H1 (cell line): ENCODE measurements around the gene ADRA2C. TPM values are rescaled to one million over a fixed set of nuclear protein-coding genes. Genes with fewer than 3 reads are reported as not detected.

Source experiments
- CTCF ChIA-PET: fragments of 300-600 bp; sonication (Branson Sonifier 250); formaldehyde crosslinking; loops from one replicate; lab custom pipeline; 2021; ENCODE audit not compliant: partially characterized antibody; lab: Charles Lee
- POLR2A ChIA-PET: fragments of 300-600 bp; sonication (Branson Sonifier 250); formaldehyde crosslinking; loops from one replicate; lab custom pipeline; 2021; ENCODE audit warnings: inconsistent platforms; ENCODE audit not compliant: partially characterized antibody; lab: Charles Lee
- DNase-seq, 2 experiments: peaks; one replicate each; pipeline versions ENCODE4 v3.0.0 to v3.0.0-alpha.2; 2010 to 2022; ENCODE audit warnings: low spot score in 2 of 2, low read depth in 1 of 2, mixed read lengths in 1 of 2
- FAIRE-seq: peaks from 2 replicates; lab custom pipeline; 2011; peaks lifted over from hg19 to GRCh38; lab: Jason Lieb, UNC
- H2AFZ ChIP-seq: 2 replicates; pipeline ENCODE4 v1.8.1; 2012; ENCODE audit warnings: low read length, inconsistent platforms
- H2AK5ac ChIP-seq: 2 replicates; pipeline ENCODE4 v1.6.1; 2013; ENCODE audit warnings: low read depth, low read length
- H2BK120ac ChIP-seq: replicated peaks from 2 replicates; pipeline ENCODE3; 2013; ENCODE audit warnings: low read depth, low read length, inconsistent platforms
- H2BK12ac ChIP-seq: 2 replicates; pipeline ENCODE4 v1.6.1; 2013; ENCODE audit warnings: low read depth, low read length
- H2BK15ac ChIP-seq: 2 replicates; pipeline ENCODE4 v1.6.1; 2013; ENCODE audit warnings: low read length
- H2BK20ac ChIP-seq: 2 replicates; pipeline ENCODE4 v1.6.1; 2013; ENCODE audit warnings: low read length
- H2BK5ac ChIP-seq: 2 replicates; pipeline ENCODE4 v1.6.1; 2013; ENCODE audit warnings: low read depth, low read length
- H3K14ac ChIP-seq: 2 replicates; pipeline ENCODE4 v1.6.1; 2013; ENCODE audit warnings: inconsistent platforms; ENCODE audit not compliant: insufficient read length
- H3K18ac ChIP-seq: 2 replicates; pipeline ENCODE4 v1.6.1; 2013; ENCODE audit warnings: low read length; ENCODE audit errors: extremely low read depth
- H3K23ac ChIP-seq: 2 replicates; pipeline ENCODE4 v1.6.1; 2013; ENCODE audit warnings: inconsistent platforms; ENCODE audit not compliant: insufficient read length
- H3K23me2 ChIP-seq: 2 replicates; pipeline ENCODE4 v1.6.1; 2013; ENCODE audit warnings: low read depth, low read length
- H3K27ac ChIP-seq: 2 replicates; pipeline ENCODE4 v1.6.1; 2011; ENCODE audit warnings: low read depth, low read length, inconsistent platforms
- H3K27me3 ChIP-seq, 4 experiments: replicated peaks in 1 of 4; 1 replicate in 1 of 4; 2 replicates in 3 of 4; pipeline versions ENCODE4 v1.6.1 to v1.8.1; 2011 to 2013; ENCODE audit warnings: low read length in 3 of 4, mild to moderate bottlenecking in 3 of 4, inconsistent platforms in 2 of 4, mixed read lengths in 2 of 4, moderate library complexity in 1 of 4; ENCODE audit not compliant: control insufficient read depth in 3 of 4, insufficient read depth in 3 of 4; ENCODE audit errors: extremely low read depth in 1 of 4
- H3K36me3 ChIP-seq, 4 experiments: 2 replicates each; pipeline versions ENCODE4 v1.6.1 to v1.8.1; 2011 to 2013; ENCODE audit warnings: mild to moderate bottlenecking in 4 of 4, low read length in 3 of 4, moderate library complexity in 2 of 4, control low read depth in 1 of 4, inconsistent platforms in 1 of 4; ENCODE audit not compliant: insufficient read depth in 4 of 4, control insufficient read depth in 2 of 4
- H3K4ac ChIP-seq: replicated peaks from 2 replicates; pipeline ENCODE3; 2013; ENCODE audit warnings: low read length, low read depth, mixed read lengths, inconsistent platforms; ENCODE audit not compliant: insufficient read length
- H3K4me1 ChIP-seq, 4 experiments: replicated peaks in 1 of 4; 1 replicate in 1 of 4; 2 replicates in 3 of 4; pipeline versions ENCODE4 v1.6.1 to v1.8.1; 2011 to 2013; ENCODE audit warnings: low read length in 3 of 4, inconsistent platforms in 2 of 4, mixed read lengths in 1 of 4; ENCODE audit not compliant: insufficient read depth in 4 of 4, control insufficient read depth in 3 of 4
- H3K4me2 ChIP-seq, 2 experiments: 2 replicates each; pipeline versions ENCODE4 v1.6.1 to v1.8.1; 2011 to 2013; ENCODE audit warnings: low read depth in 2 of 2, low read length in 2 of 2, control low read depth in 1 of 2, inconsistent platforms in 1 of 2, mild to moderate bottlenecking in 1 of 2; ENCODE audit not compliant: insufficient read depth in 1 of 2
- H3K4me3 ChIP-seq, 4 experiments: fragments of 200-600, 300-600 bp in 1 of 4; sonication (generic), shearing (Covaris generic), sonication (Bioruptor Twin) in 1 of 4; 2 replicates each; pipeline versions ENCODE4 v1.5.1 to v1.8.1; 2011 to 2016; ENCODE audit warnings: low read length in 4 of 4, low read depth in 3 of 4, control low read depth in 2 of 4, inconsistent platforms in 2 of 4, mild to moderate bottlenecking in 2 of 4, mixed read lengths in 1 of 4, moderate library complexity in 1 of 4; ENCODE audit not compliant: insufficient read depth in 2 of 4; ENCODE audit errors: extremely low read depth in 1 of 4
- H3K56ac ChIP-seq: replicated peaks from 2 replicates; pipeline ENCODE3; 2013; ENCODE audit warnings: low read depth, mild to moderate bottlenecking, mixed read lengths, low read length, inconsistent platforms; ENCODE audit not compliant: insufficient read length
- H3K79me1 ChIP-seq: 2 replicates; pipeline ENCODE4 v1.6.1; 2013; ENCODE audit warnings: low read depth, low read length, control low read depth
- H3K79me2 ChIP-seq, 2 experiments: 2 replicates each; pipeline versions ENCODE4 v1.6.1 to v1.8.1; 2012 to 2013; ENCODE audit warnings: low read length in 2 of 2, mild to moderate bottlenecking in 2 of 2, inconsistent platforms in 1 of 2; ENCODE audit not compliant: insufficient read depth in 2 of 2, control insufficient read depth in 1 of 2
- H3K9ac ChIP-seq, 4 experiments: replicated peaks in 1 of 4; 1 replicate in 1 of 4; 2 replicates in 3 of 4; pipeline versions ENCODE4 v1.6.1 to v1.8.1; 2011 to 2013; ENCODE audit warnings: low read depth in 3 of 4, low read length in 3 of 4, control low read depth in 2 of 4, mild to moderate bottlenecking in 2 of 4, moderate library complexity in 2 of 4, inconsistent platforms in 1 of 4; ENCODE audit errors: extremely low read depth in 1 of 4
- H3K9me3 ChIP-seq, 2 experiments: 2 replicates each; pipeline versions ENCODE4 v1.6.1 to v1.8.1; 2012 to 2013; ENCODE audit warnings: mild to moderate bottlenecking in 2 of 2, moderate library complexity in 2 of 2, control low read depth in 1 of 2, inconsistent platforms in 1 of 2, low read depth in 1 of 2, low read length in 1 of 2, mixed read lengths in 1 of 2; ENCODE audit not compliant: insufficient read depth in 2 of 2
- H4K20me1 ChIP-seq, 2 experiments: replicated peaks in 1 of 2; 2 replicates each; pipeline versions ENCODE3 to v1.8.1; 2011 to 2013; ENCODE audit warnings: inconsistent platforms in 2 of 2, low read length in 2 of 2, mild to moderate bottlenecking in 1 of 2; ENCODE audit not compliant: insufficient read depth in 2 of 2, control insufficient read depth in 1 of 2
- H4K5ac ChIP-seq: 2 replicates; pipeline ENCODE4 v1.6.1; 2013; ENCODE audit warnings: low read length, low read depth, mixed read lengths, inconsistent platforms; ENCODE audit not compliant: insufficient read length
- H4K8ac ChIP-seq: 2 replicates; pipeline ENCODE4 v1.8.0; 2013; ENCODE audit warnings: mild to moderate bottlenecking, moderate library complexity, low read length, inconsistent platforms; ENCODE audit not compliant: insufficient read depth; ENCODE audit errors: extremely low read depth
- H4K91ac ChIP-seq: replicated peaks from 2 replicates; pipeline ENCODE3; 2013; ENCODE audit warnings: low read length, mixed read lengths, inconsistent platforms; ENCODE audit not compliant: insufficient read length
- CEBPB ChIP-seq: IDR thresholded peaks from 2 replicates; pipeline ENCODE4 v1.6.1; 2012; ENCODE audit warnings: low read depth, low read length
- CHD1 ChIP-seq: IDR thresholded peaks from 2 replicates; pipeline ENCODE4 v1.6.1; 2012; ENCODE audit warnings: low read depth, low read length, improper control_type of control experiment
- CREB1 ChIP-seq: IDR thresholded peaks from 2 replicates; pipeline ENCODE4 v1.6.1; 2012; ENCODE audit warnings: inconsistent platforms
- NRF1 ChIP-seq: IDR thresholded peaks from 2 replicates; pipeline ENCODE4 v1.6.1; 2011; ENCODE audit warnings: mild to moderate bottlenecking, low read depth, low read length, improper control_type of control experiment
- RBBP5 ChIP-seq: IDR thresholded peaks from 2 replicates; pipeline ENCODE4 v1.7.1; 2012; ENCODE audit warnings: low read depth, mild to moderate bottlenecking, inconsistent platforms, low read length, moderate library complexity, borderline replicate concordance
- RFX5 ChIP-seq: IDR thresholded peaks from 2 replicates; pipeline ENCODE4 v1.6.1; 2011; ENCODE audit warnings: low read depth, low read length, improper control_type of control experiment, borderline replicate concordance
- SAP30 ChIP-seq: fragments of 300-600 bp; sonication (generic); IDR thresholded peaks from 2 replicates; pipeline ENCODE4 v1.7.1; 2012; ENCODE audit warnings: low read length, moderate library complexity, mild to moderate bottlenecking, inconsistent platforms; ENCODE audit not compliant: insufficient read depth, insufficient replicate concordance
- SIN3A ChIP-seq, 2 experiments: IDR thresholded peaks in 1 of 2; conservative IDR thresholded peaks in 1 of 2; 2 replicates each; pipeline ENCODE4 v1.6.1; 2011 to 2012; ENCODE audit warnings: low read length in 2 of 2, improper control_type of control experiment in 1 of 2, low read depth in 1 of 2, mild to moderate bottlenecking in 1 of 2
- SIX5 ChIP-seq: IDR thresholded peaks from 2 replicates; pipeline ENCODE4 v1.6.1; 2011; ENCODE audit warnings: mild to moderate bottlenecking, low read depth, low read length
- TEAD4 ChIP-seq: IDR thresholded peaks from 2 replicates; pipeline ENCODE4 v1.6.1; 2012; ENCODE audit warnings: low read depth, low read length, inconsistent platforms, mixed read lengths
- WGBS, 2 experiments: shearing (Covaris generic) in 1 of 2; methylation state at CpG; one replicate each; pipeline versions ENCODE4 v1.1.6 to v1.1.7; 2013 to 2015; ENCODE audit warnings: low lambda C conversion rate in 2 of 2, mixed read lengths in 2 of 2, inconsistent platforms in 1 of 2, low coverage in 1 of 2, missing lambda C conversion rate in 1 of 2; ENCODE audit not compliant: insufficient replicate concordance in 2 of 2, insufficient coverage in 1 of 2, insufficient read length in 1 of 2; ENCODE audit errors: extremely low coverage in 1 of 2, missing lambda C conversion rate in 1 of 2; 5-methylcytosine and 5-hydroxymethylcytosine counted together
- polyA plus RNA-seq, 7 experiments: library from polyadenylated mRNA; depleted of rRNA in 3 of 7; stranded (reverse) in 5 of 7; unstranded in 2 of 7; fragments of >200 nt in 5 of 7; fragments of 200-250 nt in 2 of 7; gene quantifications; 1 replicate in 5 of 7; 2 replicates in 1 of 7; 4 replicates in 1 of 7; pipeline versions ENCODE4 v1.2.1 to v1.2.3, GENCODE V29; 2011 to 2013; ENCODE audit warnings: missing spikeins in 2 of 7, mixed read lengths in 2 of 7
- total RNA-seq: library from RNA; stranded (reverse); fragmentation: NEBNext Ultra II Directional; extraction: Animal tissue kit (Norgen Biotek cat#: 25700); gene quantifications from 2 replicates; pipeline ENCODE4 v1.2.1, GENCODE V29; 2021
- TF ChIP-seq, protein P1 (sequence below): IDR thresholded peaks from 2 replicates; pipeline ENCODE4 v1.6.1; 2011; ENCODE audit warnings: low read length, improper control_type of control experiment

ADRA2C gene
- total and polyA plus RNA-seq, 2 of the 8 experiments (the other 6 are each of a cell fraction or from before 2014, with no cell fraction given), result 14.6 to 14.8 TPM

DNA sequence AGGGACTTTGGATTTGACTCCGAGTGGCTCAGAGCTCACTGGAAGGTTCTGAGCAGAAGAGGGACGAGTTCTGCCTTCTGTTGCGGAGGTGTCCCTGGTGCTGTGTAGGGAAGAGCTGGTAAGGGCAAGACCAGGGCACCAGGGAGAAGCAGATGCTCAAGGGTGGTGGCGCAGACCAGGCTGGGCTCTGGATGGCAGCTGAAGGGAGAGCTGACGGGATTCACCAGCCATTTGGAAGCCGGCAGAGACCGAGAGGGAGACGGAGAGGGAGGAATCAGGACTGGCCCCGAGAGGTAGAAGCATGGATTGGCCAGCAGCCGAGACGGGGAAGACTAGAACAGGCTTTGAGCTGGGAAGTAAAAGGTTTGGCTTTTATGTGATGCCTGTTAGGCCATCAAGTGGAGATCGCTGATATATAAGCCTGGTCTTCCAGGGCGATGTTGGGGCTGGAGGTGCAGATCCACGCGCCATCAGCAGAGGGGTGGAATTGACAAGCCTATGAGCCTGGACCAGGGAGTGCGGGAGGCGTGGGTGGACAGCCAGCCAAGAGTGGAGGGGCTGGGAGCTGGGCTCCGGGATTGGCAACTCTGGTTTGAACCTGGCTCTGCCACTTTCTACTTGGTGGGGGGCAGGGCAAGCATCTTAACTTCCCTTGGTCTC, 43.4 kb downstream of the ADRA2C start:
- Histone ChIP-seq H3K9ac (no peak overlapping the region), H3K14ac (no peak overlapping the region), H3K27ac (no peak overlapping the region), H2BK20ac (peak overlapping the region; percentile 28; the same call in 1 of the 2 replicates), H3K79me2 (no peaks in the 10 kb centered on the region), H4K5ac (no peak overlapping the region), H3K4me3 (no peak overlapping the region), H3K9me3 (peaks cover 0 to 6% of the 10 kb centered on the region in 2 experiments; a peak in 1 of 4 replicates), H3K27me3 (peaks cover 0 to 2% (median 0%) of the 10 kb centered on the region in 4 experiments; a peak in 1 of 7 replicates), H3K4me1 (peaks cover 0 to 2% (median under 1%) of the 10 kb centered on the region in 4 experiments; a peak in 3 of 7 replicates), H3K4ac (no peak overlapping the region), H3K23me2 (0 out of 2 replicates have a peak, but pooled peaks cover 1% of the 10 kb centered on the region), H2AK5ac (peak overlapping the region; percentile 60; the same call in 1 of the 2 replicates), H3K18ac (no peak overlapping the region), H2AFZ (no peak overlapping the region), H3K23ac (no peak overlapping the region), H3K79me1 (no peaks in the 10 kb centered on the region), H2BK12ac (0 out of 2 replicates have a peak overlapping the region, but pooled peaks have one; percentile 23), H3K4me2 (no peak overlapping the region), H2BK5ac (no peak overlapping the region), H3K56ac (no peak overlapping the region), H4K8ac (no peak overlapping the region), H4K91ac (no peak overlapping the region), H4K20me1 (no peaks in the 10 kb centered on the region), H2BK15ac (peak overlapping the region; percentile 9; the same call in 1 of the 2 replicates), H2BK120ac (no peak overlapping the region), H3K36me3 (no peaks in the 10 kb centered on the region)
- CTCF ChIA-PET, result interaction anchor here (0.6 to 4.0 kb wide), 13 partner anchors 10 to 146 kb away, joined by 3 to 17 read pairs (median 4); no protein-coding TSS in a partner anchor
- FAIRE-seq (no peak), DNase-seq (no peak)
- 85% methylated on average over 17 of the region's 18 CpGs; no CpG with 5 or more reads in 1 of the 2 experiments for WGBS, 2 experiments
- POLR2A ChIA-PET, result interaction anchor here (1.3 kb wide), 1 partner anchor 8 kb away, joined by 3 read pairs; no protein-coding TSS in a partner anchor
- TF ChIP-seq RBBP5 (no peak), CEBPB (no peak), CREB1 (no peak), CHD1 (no peak), SAP30 (no peak), SIX5 (no peak), NRF1 (no peak), TEAD4 (no peak), RFX5 (no peak), SIN3A (conservative IDR thresholded peaks at IDR 0.05 in 1 of 2, IDR thresholded peaks at IDR 0.05 in 1 of 2; ENCODE audit: low read depth in 1 of 2, low read length in 2 of 2) (no peak)
- TF ChIP-seq, protein P1, sequence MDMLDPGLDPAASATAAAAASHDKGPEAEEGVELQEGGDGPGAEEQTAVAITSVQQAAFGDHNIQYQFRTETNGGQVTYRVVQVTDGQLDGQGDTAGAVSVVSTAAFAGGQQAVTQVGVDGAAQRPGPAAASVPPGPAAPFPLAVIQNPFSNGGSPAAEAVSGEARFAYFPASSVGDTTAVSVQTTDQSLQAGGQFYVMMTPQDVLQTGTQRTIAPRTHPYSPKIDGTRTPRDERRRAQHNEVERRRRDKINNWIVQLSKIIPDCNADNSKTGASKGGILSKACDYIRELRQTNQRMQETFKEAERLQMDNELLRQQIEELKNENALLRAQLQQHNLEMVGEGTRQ, result no peak
